Ovary (tissue), 3 donors: ENCODE data around the gene THAP4.

ENCODE experiments used
- EP300 ChIP-seq: sonication (generic); formaldehyde crosslinking; IDR thresholded peaks from one replicate; pipeline ENCODE4 v1.6.1; 2017; ENCODE audit warnings: antibody characterized with exemption
- POLR2A ChIP-seq: fragments of 450-650 bp; IDR thresholded peaks from one replicate; pipeline ENCODE4 v1.6.1; 2017; ENCODE audit warnings: antibody characterized with exemption, mild to moderate bottlenecking, moderate library complexity
- TF ChIP-seq, protein P1 (sequence below), 3 donors: fragments of 450-650 bp in 2 of 3; fragments of 200-600 bp in 1 of 3; IDR thresholded peaks; one replicate each; pipeline versions ENCODE4 v1.5.1 to v1.8.0; 2016 to 2022; ENCODE audit warnings: antibody characterized with exemption in 3 of 3, mild to moderate bottlenecking in 1 of 3
- donor health status: DM: no; HTN: no; CAD: no.

DNA sequence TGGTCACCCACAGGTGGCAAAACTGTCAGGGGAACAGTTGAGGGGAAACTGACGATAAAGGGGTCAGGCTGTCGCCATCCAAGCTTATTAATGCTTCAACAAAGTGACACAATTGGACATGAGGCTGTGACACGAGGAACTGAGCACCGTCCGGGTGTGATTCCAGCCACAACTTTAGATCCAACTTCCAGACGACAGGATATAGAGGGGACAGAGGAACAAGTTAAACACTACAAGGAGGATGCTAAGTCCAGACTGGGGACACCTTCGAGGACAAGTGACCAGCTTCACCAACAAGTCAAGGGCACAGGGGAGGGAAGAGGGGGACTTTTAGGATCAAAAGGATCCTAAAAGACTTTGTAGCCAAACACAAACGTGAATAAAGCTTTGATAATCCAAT, 54.6 kb downstream of the THAP4 start:
- TF ChIP-seq, protein P1, sequence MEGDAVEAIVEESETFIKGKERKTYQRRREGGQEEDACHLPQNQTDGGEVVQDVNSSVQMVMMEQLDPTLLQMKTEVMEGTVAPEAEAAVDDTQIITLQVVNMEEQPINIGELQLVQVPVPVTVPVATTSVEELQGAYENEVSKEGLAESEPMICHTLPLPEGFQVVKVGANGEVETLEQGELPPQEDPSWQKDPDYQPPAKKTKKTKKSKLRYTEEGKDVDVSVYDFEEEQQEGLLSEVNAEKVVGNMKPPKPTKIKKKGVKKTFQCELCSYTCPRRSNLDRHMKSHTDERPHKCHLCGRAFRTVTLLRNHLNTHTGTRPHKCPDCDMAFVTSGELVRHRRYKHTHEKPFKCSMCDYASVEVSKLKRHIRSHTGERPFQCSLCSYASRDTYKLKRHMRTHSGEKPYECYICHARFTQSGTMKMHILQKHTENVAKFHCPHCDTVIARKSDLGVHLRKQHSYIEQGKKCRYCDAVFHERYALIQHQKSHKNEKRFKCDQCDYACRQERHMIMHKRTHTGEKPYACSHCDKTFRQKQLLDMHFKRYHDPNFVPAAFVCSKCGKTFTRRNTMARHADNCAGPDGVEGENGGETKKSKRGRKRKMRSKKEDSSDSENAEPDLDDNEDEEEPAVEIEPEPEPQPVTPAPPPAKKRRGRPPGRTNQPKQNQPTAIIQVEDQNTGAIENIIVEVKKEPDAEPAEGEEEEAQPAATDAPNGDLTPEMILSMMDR (IDR thresholded peaks at IDR 0.05) = no peak
- no peak for TF ChIP-seq POLR2A
- TF ChIP-seq EP300 = no peak
